GM10266 (cell line): Measurements from ENCODE around the gene OR5B12.
"Not testable (repeated sequence)": the region's sequence is repeated elsewhere in the genome, so short reads cannot be mapped to it uniquely, and the experiment has no call there.

ENCODE experiments used
- DNase-seq: peaks from one replicate; pipeline ENCODE4 v3.0.0; 2012; ENCODE audit errors: extremely low spot score
- TF ChIP-seq, protein P1 (sequence below): IDR thresholded peaks from 2 replicates; pipeline ENCODE4 v1.5.1; 2012; ENCODE audit warnings: mild to moderate bottlenecking, low read depth; ENCODE audit not compliant: control insufficient read depth, insufficient read depth; ENCODE audit errors: missing control alignments

The OR5B12 gene

DNA sequence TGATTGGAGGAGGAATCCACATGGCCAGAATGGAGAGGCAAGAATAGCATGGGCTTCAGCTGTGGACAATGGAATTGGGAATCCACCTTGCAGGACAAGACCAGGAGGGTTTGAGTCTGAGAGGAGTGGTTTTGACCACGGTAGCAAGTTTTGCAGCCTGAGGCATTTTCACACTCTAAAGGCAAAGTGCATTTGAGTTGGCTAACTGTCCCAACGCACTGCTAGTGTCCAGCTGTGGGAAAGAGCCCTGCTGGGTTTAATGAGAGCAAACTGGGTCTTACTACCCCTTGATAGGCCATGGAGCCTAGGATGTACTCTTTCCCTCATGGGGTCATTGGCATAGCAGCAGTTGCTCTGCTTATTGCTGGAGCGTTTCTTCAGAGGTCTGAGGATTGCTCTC, 14.0 kb downstream of the OR5B12 start, which contains the start of gene OR5B2:
OR5B2 (minus strand) TSS at position 101 of the 400 bp plus-strand sequence. CDS start 4,860 bp downstream, outside the sequence.
- no peak for DNase-seq
- TF ChIP-seq, protein P1, sequence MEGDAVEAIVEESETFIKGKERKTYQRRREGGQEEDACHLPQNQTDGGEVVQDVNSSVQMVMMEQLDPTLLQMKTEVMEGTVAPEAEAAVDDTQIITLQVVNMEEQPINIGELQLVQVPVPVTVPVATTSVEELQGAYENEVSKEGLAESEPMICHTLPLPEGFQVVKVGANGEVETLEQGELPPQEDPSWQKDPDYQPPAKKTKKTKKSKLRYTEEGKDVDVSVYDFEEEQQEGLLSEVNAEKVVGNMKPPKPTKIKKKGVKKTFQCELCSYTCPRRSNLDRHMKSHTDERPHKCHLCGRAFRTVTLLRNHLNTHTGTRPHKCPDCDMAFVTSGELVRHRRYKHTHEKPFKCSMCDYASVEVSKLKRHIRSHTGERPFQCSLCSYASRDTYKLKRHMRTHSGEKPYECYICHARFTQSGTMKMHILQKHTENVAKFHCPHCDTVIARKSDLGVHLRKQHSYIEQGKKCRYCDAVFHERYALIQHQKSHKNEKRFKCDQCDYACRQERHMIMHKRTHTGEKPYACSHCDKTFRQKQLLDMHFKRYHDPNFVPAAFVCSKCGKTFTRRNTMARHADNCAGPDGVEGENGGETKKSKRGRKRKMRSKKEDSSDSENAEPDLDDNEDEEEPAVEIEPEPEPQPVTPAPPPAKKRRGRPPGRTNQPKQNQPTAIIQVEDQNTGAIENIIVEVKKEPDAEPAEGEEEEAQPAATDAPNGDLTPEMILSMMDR = no peak

DNA sequence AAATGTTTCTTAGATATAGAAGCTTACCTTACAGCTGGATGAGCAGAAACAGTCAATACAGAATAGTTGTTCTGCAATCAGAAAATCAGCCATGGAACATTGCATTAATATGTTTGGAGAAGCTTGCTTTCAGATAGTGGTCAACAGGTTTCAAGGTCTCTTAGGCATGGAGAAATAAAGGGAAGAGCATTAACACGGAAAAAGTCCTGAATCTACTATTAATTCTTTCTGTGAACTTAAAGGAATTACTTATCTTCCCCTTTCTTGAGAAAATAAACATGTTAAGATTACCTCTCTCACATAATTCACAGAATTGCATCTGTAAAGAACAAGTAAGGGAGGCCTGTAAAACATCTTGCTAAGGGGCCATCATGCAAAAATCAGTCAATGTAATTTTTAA, 35.3 kb downstream of the OR5B12 start, which contains the start of gene OR5B3:
OR5B3 (minus strand) TSS at position 101 of the 400 bp plus-strand sequence. CDS start 3,465 bp downstream, outside the sequence.
- DNase-seq = no peak
- TF ChIP-seq, protein P1 = no peak

DNA sequence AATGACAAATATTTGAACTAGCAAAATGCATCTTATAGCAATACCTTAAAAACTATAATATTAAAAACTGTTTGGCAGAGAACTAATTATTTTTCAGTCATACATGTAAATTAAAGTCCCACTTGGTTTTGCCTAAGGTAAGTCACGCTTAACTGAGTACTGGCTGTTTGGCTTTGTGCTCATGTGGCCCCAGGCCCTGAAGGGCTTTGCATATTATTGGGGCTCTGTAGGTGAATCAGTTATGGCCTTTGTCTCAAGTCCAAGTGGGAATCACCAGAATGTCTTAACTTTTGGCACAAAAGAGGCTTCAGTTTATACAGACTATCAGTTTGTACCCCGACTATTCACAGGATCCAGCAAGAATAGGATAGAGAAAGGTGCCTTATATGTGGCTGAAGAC, 42.4 kb downstream of the OR5B12 start:
- DNase-seq = not testable (repeated sequence)

DNA sequence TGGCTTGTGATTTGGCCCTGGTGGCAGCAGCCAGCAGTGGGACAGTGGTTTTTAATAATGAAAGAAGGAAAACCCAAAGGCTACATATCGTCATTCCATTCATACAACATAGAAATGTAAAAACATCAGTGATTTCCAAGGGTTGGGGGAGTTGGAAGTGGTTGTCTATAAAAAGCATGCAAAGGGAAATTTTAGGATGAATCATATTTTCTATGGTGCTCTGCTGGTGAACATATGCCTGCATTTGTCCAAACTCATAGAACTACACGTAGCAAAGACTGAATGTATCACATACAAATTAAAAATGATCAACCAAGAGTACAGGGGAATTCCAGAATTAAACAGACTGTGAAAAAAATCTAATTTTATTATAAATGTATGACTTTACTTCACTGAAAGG, 46.5 kb downstream of the OR5B12 start:
- DNase-seq = no peak
- TF ChIP-seq, protein P1 = no peak

DNA sequence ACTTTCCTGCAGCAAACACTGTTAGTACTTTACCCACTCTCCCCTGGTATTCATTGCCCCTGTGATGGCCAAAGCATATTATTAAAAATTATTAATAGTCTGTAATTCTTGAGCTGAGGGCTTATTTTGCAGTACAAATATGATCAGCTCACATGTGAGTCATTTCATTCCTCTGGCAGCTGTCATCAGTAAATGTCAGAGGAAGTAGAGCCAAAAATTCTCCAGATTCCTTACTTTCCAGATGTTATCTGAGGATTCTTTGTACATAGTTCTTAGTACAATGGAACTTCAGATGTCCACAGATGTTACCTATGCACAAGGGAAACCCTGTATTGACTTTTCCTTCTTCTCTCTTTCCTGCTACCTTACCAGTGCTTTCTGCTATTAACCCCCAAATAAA, 47.8 kb downstream of the OR5B12 start:
- TF ChIP-seq, protein P1 = no peak
- DNase-seq = no peak

DNA sequence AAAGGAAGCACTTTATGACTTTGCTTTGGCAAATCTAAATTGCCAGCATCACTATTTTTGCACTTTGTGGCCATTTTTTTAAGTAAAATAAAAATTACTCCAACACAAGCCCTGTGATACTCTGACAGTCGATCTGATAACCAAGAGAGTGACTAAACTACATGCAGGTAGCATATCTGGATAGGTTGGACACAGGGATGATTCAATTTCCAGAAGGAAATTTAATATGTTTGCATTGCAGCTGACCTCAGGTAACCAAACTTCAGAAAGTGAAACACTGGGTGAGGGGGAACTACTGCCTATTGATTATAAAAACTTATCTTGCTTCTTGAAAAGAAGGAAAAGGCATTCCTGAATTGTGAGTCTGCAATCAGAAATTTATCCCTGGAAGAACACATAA, 49.3 kb downstream of the OR5B12 start:
- no peak for DNase-seq
- TF ChIP-seq, protein P1 = no peak

DNA sequence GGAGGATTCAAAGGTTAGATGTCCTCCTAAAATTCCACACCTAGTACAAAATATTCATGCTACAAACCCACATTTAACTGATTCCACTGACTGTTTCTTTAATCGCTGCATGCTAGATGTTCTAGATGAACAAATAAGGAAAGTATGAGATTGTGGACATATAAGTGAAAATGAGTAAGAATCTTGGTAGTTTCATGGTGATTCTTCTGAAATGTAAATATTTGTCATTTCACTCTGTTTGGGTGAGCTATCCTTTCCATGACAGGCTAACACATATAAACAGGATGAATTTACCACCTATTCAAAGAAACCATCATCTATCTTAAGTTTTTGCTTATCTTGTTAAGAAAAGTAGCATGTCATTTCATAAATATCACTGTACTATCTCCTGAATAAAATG, 50.2 kb downstream of the OR5B12 start:
- no peak for DNase-seq
- TF ChIP-seq, protein P1 = no peak

DNA sequence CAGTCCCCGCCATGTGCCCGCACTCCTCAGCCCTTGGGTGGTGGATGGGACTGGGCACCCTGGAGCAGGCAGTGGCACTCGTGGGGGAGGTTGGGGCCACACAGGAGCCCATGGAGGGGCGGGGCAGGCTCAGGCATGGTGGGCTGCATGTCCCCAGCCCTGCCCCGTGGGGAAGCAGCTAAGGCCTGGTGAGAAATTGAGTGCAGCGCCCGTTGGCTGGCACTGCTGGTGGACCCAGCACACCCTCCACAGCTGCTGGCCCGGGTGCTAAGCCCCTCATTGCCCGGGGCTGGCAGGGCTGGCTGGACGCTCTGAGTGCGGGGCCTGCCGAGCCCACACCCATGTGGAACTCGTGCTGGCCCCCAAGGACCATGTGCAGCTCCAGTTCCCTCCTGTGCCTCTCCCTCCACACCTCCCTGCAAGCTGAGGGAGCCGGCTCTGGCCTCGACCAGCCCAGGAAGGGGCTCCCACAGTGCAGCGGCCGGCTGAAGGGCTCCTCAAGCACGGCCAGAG, 51.4 kb downstream of the OR5B12 start:
- TF ChIP-seq, protein P1 = no peak
- no peak for DNase-seq
